Endothelial cell of umbilical vein (primary cell): Measurements from ENCODE around the gene RAB4B. TPM values are rescaled to one million over a fixed set of nuclear protein-coding genes. Genes with fewer than 3 reads are reported as not detected.

Experiments
- BruUV-seq: library from RNA; stranded (reverse); fragments of 400-500 nt; replicated peaks from 2 replicates; lab custom pipeline; 2021; lab: Mats Ljungman, UMichigan
- CTCF ChIA-PET: fragments of 300-600, 350-600 bp; sonication (Branson Sonifier 250); formaldehyde crosslinking; loops from one replicate; lab custom pipeline; 2021; ENCODE audit warnings: antibody characterized with exemption, inconsistent platforms; lab: Charles Lee
- POLR2A ChIA-PET: fragments of 300-600, 350-600 bp; sonication (Branson Sonifier 250); formaldehyde crosslinking; loops from one replicate; lab custom pipeline; 2021; ENCODE audit warnings: antibody characterized with exemption, inconsistent platforms; lab: Charles Lee
- DNase-seq: peaks from one replicate; pipeline ENCODE4 v3.0.0-alpha.2; 2011; ENCODE audit warnings: low read depth, low spot score
- FAIRE-seq: peaks from 2 replicates; lab custom pipeline; 2011; peaks lifted over from hg19 to GRCh38; lab: Jason Lieb, UNC
- H2AFZ ChIP-seq: 2 replicates; pipeline ENCODE4 v1.6.0; 2012; ENCODE audit warnings: low read depth, low read length, control low read depth, inconsistent platforms
- H3K27ac ChIP-seq: 2 replicates; pipeline ENCODE4 v1.5.1; 2011; ENCODE audit warnings: low read depth, mild to moderate bottlenecking, control low read depth, low read length, moderate library complexity; ENCODE audit not compliant: insufficient read depth
- H3K27me3 ChIP-seq, 2 experiments: 2 replicates each; pipeline versions ENCODE4 v1.6.0 to v1.6.1; 2011; ENCODE audit warnings: low read length in 2 of 2, mixed read lengths in 1 of 2; ENCODE audit not compliant: control insufficient read depth in 2 of 2, insufficient read depth in 2 of 2
- H3K36me3 ChIP-seq, 2 experiments: 2 replicates in 1 of 2; 3 replicates in 1 of 2; pipeline ENCODE4 v1.5.1; 2011; ENCODE audit warnings: low read length in 2 of 2, mild to moderate bottlenecking in 1 of 2, moderate library complexity in 1 of 2; ENCODE audit not compliant: control insufficient read depth in 2 of 2, insufficient read depth in 2 of 2; ENCODE audit errors: extremely low read depth in 1 of 2
- H3K4me1 ChIP-seq: 3 replicates; pipeline ENCODE4 v1.5.1; 2011; ENCODE audit warnings: mild to moderate bottlenecking, low read length; ENCODE audit not compliant: control insufficient read depth, insufficient read depth; ENCODE audit errors: extremely low read depth
- H3K4me2 ChIP-seq: 2 replicates; pipeline ENCODE4 v1.6.1; 2011; ENCODE audit warnings: low read length, control low read depth, mixed read lengths; ENCODE audit not compliant: insufficient read depth
- H3K4me3 ChIP-seq, 3 experiments: fragments of 200-600 bp in 1 of 3; sonication (generic), shearing (Covaris generic) in 1 of 3; replicated peaks in 1 of 3; 2 replicates each; pipeline ENCODE4 v1.5.1; 2011 to 2016; ENCODE audit warnings: control low read depth in 3 of 3, low read length in 3 of 3, mild to moderate bottlenecking in 2 of 3, inconsistent platforms in 1 of 3, low read depth in 1 of 3, moderate library complexity in 1 of 3; ENCODE audit not compliant: insufficient read depth in 1 of 3
- H3K79me2 ChIP-seq: 2 replicates; pipeline ENCODE4 v1.6.0; 2012; ENCODE audit warnings: low read length, inconsistent platforms; ENCODE audit not compliant: control insufficient read depth, insufficient read depth
- H3K9ac ChIP-seq: replicated peaks from 2 replicates; pipeline ENCODE3; 2011; ENCODE audit warnings: low read length, control low read depth; ENCODE audit not compliant: insufficient read depth; ENCODE audit errors: extremely low read depth
- H3K9me1 ChIP-seq: replicated peaks from 3 replicates; pipeline ENCODE4 v1.6.0; 2011; ENCODE audit warnings: mild to moderate bottlenecking, low read length; ENCODE audit not compliant: control insufficient read depth, insufficient read depth; ENCODE audit errors: extremely low read depth
- H3K9me3 ChIP-seq: replicated peaks from 2 replicates; pipeline ENCODE4 v1.5.1; 2012; ENCODE audit warnings: low read length, inconsistent platforms; ENCODE audit not compliant: control insufficient read depth, insufficient read depth
- H4K20me1 ChIP-seq: replicated peaks from 2 replicates; pipeline ENCODE3; 2011; ENCODE audit warnings: mild to moderate bottlenecking, low read length; ENCODE audit not compliant: control insufficient read depth, insufficient read depth; ENCODE audit errors: extremely low read depth
- EZH2 ChIP-seq: IDR thresholded peaks from 2 replicates; pipeline ENCODE4 v1.6.1; 2012; ENCODE audit warnings: borderline replicate concordance, low read depth, mild to moderate bottlenecking, moderate library complexity, low read length, inconsistent platforms; ENCODE audit not compliant: severe bottlenecking
- FOS ChIP-seq: IDR thresholded peaks from 2 replicates; pipeline ENCODE4 v1.6.1; 2011; ENCODE audit warnings: mild to moderate bottlenecking, low read length, moderate library complexity, borderline replicate concordance; ENCODE audit not compliant: insufficient read depth
- GATA2 ChIP-seq: IDR thresholded peaks from 2 replicates; pipeline ENCODE4 v1.7.0; 2011; ENCODE audit warnings: low read depth, mild to moderate bottlenecking, moderate library complexity, mixed read lengths, low read length; ENCODE audit not compliant: insufficient read length, insufficient read depth
- JUN ChIP-seq: IDR thresholded peaks from 2 replicates; pipeline ENCODE4 v1.6.1; 2011; ENCODE audit warnings: borderline replicate concordance, low read depth; ENCODE audit not compliant: insufficient read length, insufficient read depth
- MYC ChIP-seq: IDR thresholded peaks from one replicate; pipeline ENCODE4 v1.6.1; 2011; ENCODE audit warnings: mild to moderate bottlenecking, low read depth, low read length
- POLR2A ChIP-seq: IDR thresholded peaks from 2 replicates; pipeline ENCODE4 v1.6.1; 2012; ENCODE audit warnings: low read depth, mild to moderate bottlenecking, control low read depth, low read length
- POLR2AphosphoS5 ChIP-seq: IDR thresholded peaks from 2 replicates; pipeline ENCODE4 v1.6.1; 2012; ENCODE audit warnings: low read depth, mild to moderate bottlenecking, control low read depth, low read length, moderate library complexity; ENCODE audit not compliant: insufficient read depth
- dilution Hi-C: fragments of 300-500 bp; cut with MboI; formaldehyde crosslinking; loops from one replicate; pipeline ENCODE4 v1.15.0; 2019; ENCODE audit warnings: low sequenced_read_pairs; ENCODE audit not compliant: extremely low pct_ligation_motif_present
- intact Hi-C: fragments of 100-400 bp; cut with micrococcal nuclease; formaldehyde crosslinking; loops from one replicate; pipeline ENCODE4 v1.10.0; 2022
- polyA plus RNA-seq, 4 experiments: library from polyadenylated mRNA; depleted of rRNA in 3 of 4; stranded (reverse) in 3 of 4; unstranded in 1 of 4; fragments of >200 nt; gene quantifications; 2 replicates each; pipeline versions ENCODE4 v1.2.1 to v1.2.3, GENCODE V29; 2011 to 2012; ENCODE audit warnings: missing spikeins in 1 of 4
- total RNA-seq: library from RNA; stranded (reverse); gene quantifications from 2 replicates; pipeline ENCODE4 v1.2.3, GENCODE V29; 2021
- TF ChIP-seq, protein P1 (sequence below): IDR thresholded peaks from 2 replicates; pipeline ENCODE4 v1.6.1; 2011; ENCODE audit not compliant: insufficient read depth, insufficient read length
- TF ChIP-seq, protein P2 (sequence below), 2 donors: IDR thresholded peaks; 1 replicate in 1 of 2; 2 replicates in 1 of 2; pipeline ENCODE4 v1.5.1; 2011; ENCODE audit warnings: low read length in 2 of 2, mild to moderate bottlenecking in 2 of 2, moderate library complexity in 2 of 2, control low read depth in 1 of 2, inconsistent platforms in 1 of 2, low read depth in 1 of 2; ENCODE audit not compliant: insufficient read depth in 1 of 2; ENCODE audit errors: extremely low read depth in 1 of 2

Gene RAB4B
- total and polyA plus RNA-seq, 2 donors (not counting 3 experiments of a cell fraction or from before 2014, with no cell fraction given): 33.6 to 61.0 TPM

DNA sequence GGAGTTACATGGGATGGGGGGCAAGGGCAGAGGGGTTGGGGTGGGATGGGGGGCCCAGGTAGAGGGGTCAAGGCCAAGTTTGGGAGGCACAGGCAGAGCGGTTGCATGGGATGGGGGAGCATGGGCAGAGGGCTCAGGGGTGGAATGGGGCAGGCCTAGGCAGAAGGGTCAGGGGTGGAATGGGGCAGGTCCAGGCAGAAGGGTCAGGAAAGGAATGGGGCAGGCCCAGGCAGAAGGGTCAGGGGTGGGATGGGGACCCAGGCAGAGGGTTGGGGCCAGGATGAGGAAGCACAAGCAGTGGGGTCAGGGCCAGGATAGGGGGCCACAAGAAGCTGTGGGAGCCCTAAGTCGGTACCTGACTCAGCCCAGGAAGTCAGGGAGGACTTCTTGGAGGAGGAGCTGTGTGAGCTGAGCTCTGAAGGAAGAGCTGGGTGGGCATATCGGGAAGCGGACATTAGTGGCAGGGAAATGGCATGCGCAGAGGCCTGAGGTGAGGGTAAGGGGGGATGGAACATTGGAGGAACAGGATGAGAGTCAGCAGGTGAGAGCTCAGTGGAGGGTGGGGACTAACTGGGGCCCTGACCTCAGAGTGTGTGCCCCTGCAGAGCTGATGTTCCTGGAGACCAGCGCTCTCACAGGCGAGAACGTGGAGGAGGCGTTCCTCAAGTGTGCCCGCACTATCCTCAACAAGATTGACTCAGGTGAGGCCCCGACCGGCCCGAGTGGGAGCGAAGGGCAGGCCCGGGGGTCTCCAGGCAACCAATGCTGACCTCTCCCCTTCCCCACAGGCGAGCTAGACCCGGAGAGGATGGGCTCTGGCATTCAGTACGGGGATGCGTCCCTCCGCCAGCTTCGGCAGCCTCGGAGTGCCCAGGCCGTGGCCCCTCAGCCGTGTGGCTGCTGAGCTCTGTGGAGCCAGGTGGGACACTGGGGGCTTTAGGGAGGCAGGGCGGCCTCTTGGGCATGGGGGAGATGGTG lies 8.3 kb downstream of the RAB4B start:
- FAIRE-seq (no peak), DNase-seq (no peak)
- intact Hi-C loops: no loop called here
- POLR2A ChIA-PET: no interaction called here
- Histone ChIP-seq H2AFZ (no peak overlapping the region), H3K27me3 (no peaks in the 10 kb centered on the region), H4K20me1 (no peaks in the 10 kb centered on the region), H3K4me2 (no peak overlapping the region), H3K9me1 (no peaks in the 10 kb centered on the region), H3K27ac (no peak overlapping the region), H3K36me3 (peaks cover 0 to 7% of the 10 kb centered on the region in 2 experiments), H3K4me3 (no peak overlapping the region), H3K9ac (no peak overlapping the region), H3K79me2 (no peaks in the 10 kb centered on the region), H3K4me1 (no peaks in the 10 kb centered on the region), H3K9me3 (no peaks in the 10 kb centered on the region)
- CTCF ChIA-PET: interaction anchor here (1.0 to 1.7 kb wide), 4 partner anchors 12 to 36 kb away, joined by 3 to 6 read pairs (median 4); partner anchors contain the start of genes ACTMAP and EGLN2
- BruUV-seq: no TSS peak
- dilution Hi-C loops: no loop called here
- no peak for TF ChIP-seq JUN
- TF ChIP-seq, protein P1, sequence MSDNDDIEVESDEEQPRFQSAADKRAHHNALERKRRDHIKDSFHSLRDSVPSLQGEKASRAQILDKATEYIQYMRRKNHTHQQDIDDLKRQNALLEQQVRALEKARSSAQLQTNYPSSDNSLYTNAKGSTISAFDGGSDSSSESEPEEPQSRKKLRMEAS: no peak
- no peak for TF ChIP-seq POLR2A

DNA sequence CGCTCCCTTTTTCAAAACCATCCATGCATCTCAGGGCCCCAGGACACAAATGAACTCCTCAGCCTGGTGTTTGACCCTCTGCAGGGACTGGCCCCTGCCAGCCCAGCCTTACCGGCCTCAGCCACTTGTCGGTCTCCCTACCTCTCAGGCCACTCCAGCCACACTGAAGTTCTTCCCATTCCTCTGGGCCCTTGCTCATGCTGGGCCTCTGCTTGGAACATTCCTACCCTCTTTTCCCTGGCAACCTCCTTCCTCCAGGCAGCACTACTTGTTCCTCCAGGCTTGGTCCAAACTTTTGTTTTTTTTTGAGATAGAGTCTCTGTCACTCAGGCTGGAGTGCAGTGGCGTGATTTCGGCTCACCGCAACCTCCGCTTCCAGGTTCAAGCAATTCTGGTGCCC lies 13.3 kb downstream of the RAB4B start:
- no peak overlapping the region for H3K4me3 ChIP-seq
- dilution Hi-C loops (no loop called here), intact Hi-C loops (no loop called here)
- ChIA-PET CTCF (interaction anchor here (1.4 kb wide), 1 partner anchor 37 kb away, joined by 3 read pairs; no protein-coding TSS in a partner anchor), POLR2A (no interaction called here)
- H3K4me2 ChIP-seq: no peak overlapping the region
- TF ChIP-seq POLR2AphosphoS5 (no peak), GATA2 (no peak), JUN (no peak), EZH2 (no peak), POLR2A (no peak), MYC (no peak), FOS (no peak)
- TF ChIP-seq, protein P2, sequence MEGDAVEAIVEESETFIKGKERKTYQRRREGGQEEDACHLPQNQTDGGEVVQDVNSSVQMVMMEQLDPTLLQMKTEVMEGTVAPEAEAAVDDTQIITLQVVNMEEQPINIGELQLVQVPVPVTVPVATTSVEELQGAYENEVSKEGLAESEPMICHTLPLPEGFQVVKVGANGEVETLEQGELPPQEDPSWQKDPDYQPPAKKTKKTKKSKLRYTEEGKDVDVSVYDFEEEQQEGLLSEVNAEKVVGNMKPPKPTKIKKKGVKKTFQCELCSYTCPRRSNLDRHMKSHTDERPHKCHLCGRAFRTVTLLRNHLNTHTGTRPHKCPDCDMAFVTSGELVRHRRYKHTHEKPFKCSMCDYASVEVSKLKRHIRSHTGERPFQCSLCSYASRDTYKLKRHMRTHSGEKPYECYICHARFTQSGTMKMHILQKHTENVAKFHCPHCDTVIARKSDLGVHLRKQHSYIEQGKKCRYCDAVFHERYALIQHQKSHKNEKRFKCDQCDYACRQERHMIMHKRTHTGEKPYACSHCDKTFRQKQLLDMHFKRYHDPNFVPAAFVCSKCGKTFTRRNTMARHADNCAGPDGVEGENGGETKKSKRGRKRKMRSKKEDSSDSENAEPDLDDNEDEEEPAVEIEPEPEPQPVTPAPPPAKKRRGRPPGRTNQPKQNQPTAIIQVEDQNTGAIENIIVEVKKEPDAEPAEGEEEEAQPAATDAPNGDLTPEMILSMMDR (IDR thresholded peaks at IDR 0.05; ENCODE audit: extremely low read depth in 1 of 2, insufficient read depth in 1 of 2, low read depth in 1 of 2, low read length in 2 of 2): no peak
- TF ChIP-seq, protein P1: no peak
- no peaks in the 10 kb centered on the region for H3K27me3 ChIP-seq
- BruUV-seq: no TSS peak
- DNase-seq (no peak), FAIRE-seq (no peak)
- no peak overlapping the region for H3K27ac ChIP-seq
- no peak overlapping the region for H2AFZ ChIP-seq
- no peaks in the 10 kb centered on the region for H3K79me2 ChIP-seq
- peaks cover 0 to 11% of the 10 kb centered on the region in 2 experiments for H3K36me3 ChIP-seq
- no peak overlapping the region for H3K9ac ChIP-seq
- no peaks in the 10 kb centered on the region for H3K9me1 ChIP-seq
- no peaks in the 10 kb centered on the region for H3K9me3 ChIP-seq
- no peaks in the 10 kb centered on the region for H3K4me1 ChIP-seq
- H4K20me1 ChIP-seq: no peaks in the 10 kb centered on the region
